Measurements from ENCODE around the gene MARCHF3.
"Not testable (repeated sequence)": the region's sequence is repeated elsewhere in the genome, so short reads cannot be mapped to it uniquely, and the experiment has no call there.

The MARCHF3 gene

GRCh38 chr5:127008300-127008975 lies 21.9 kb downstream of the MARCHF3 start:
- no peak for TF ChIP-seq CTCF (IDR thresholded peaks at IDR 0.05; ENCODE audit: low read depth, low read length)
- H3K36me3 ChIP-seq = no peaks in the 10 kb centered on the region
- H3K27me3 ChIP-seq (ENCODE audit: insufficient read depth, low read depth, severe bottlenecking) = no peaks in the 10 kb centered on the region
- no peaks in the 10 kb centered on the region for H3K9me3 ChIP-seq (ENCODE audit: severe bottlenecking)
- no peak for DNase-seq
- H3K27ac ChIP-seq = no peak overlapping the region
- no peak overlapping the region for H3K4me3 ChIP-seq (ENCODE audit: low read depth, low read length)

- Histone ChIP-seq H3K9me3 (ENCODE audit: severe bottlenecking) (no peaks in the 10 kb centered on the region), H3K4me3 (ENCODE audit: low read depth, low read length) (no peak overlapping the region), H3K36me3 (no peaks in the 10 kb centered on the region), H3K27me3 (ENCODE audit: insufficient read depth, low read depth, severe bottlenecking) (no peaks in the 10 kb centered on the region), H3K27ac (no peak overlapping the region)
- no peak for TF ChIP-seq CTCF (IDR thresholded peaks at IDR 0.05; ENCODE audit: low read depth, low read length)
- no peak for DNase-seq
Measured at GRCh38 chr5:127007522-127007921, 22.8 kb downstream of the MARCHF3 start.

GRCh38 chr5:127006744-127007143 lies 23.6 kb downstream of the MARCHF3 start:
- TF ChIP-seq CTCF (IDR thresholded peaks at IDR 0.05; ENCODE audit: low read depth, low read length) = no peak
- Histone ChIP-seq H3K27ac (no peak overlapping the region), H3K9me3 (ENCODE audit: severe bottlenecking) (no peaks in the 10 kb centered on the region), H3K27me3 (ENCODE audit: insufficient read depth, low read depth, severe bottlenecking) (no peaks in the 10 kb centered on the region), H3K36me3 (no peaks in the 10 kb centered on the region), H3K4me3 (ENCODE audit: low read depth, low read length) (no peak overlapping the region)
- DNase-seq = no peak

GRCh38 chr5:127005282-127005681 lies 25.1 kb downstream of the MARCHF3 start:
- H3K36me3 ChIP-seq; DNase-seq; H3K27me3 ChIP-seq (ENCODE audit: insufficient read depth, low read depth, severe bottlenecking); H3K9me3 ChIP-seq (ENCODE audit: severe bottlenecking); H3K4me3 ChIP-seq (ENCODE audit: low read depth, low read length); H3K27ac ChIP-seq: not testable (repeated sequence)

- TF ChIP-seq CTCF (IDR thresholded peaks at IDR 0.05; ENCODE audit: low read depth, low read length) = no peak
- H3K27me3 ChIP-seq (ENCODE audit: insufficient read depth, low read depth, severe bottlenecking) = no peaks in the 10 kb centered on the region
- no peak overlapping the region for H3K27ac ChIP-seq
Measured at GRCh38 chr5:127004721-127005120, 25.6 kb downstream of the MARCHF3 start.

GRCh38 chr5:127003798-127004495 lies 26.4 kb downstream of the MARCHF3 start:
- H3K9me3 ChIP-seq (ENCODE audit: severe bottlenecking) = no peaks in the 10 kb centered on the region
- H3K27me3 ChIP-seq (ENCODE audit: insufficient read depth, low read depth, severe bottlenecking) = no peaks in the 10 kb centered on the region
- no peak overlapping the region for H3K27ac ChIP-seq
- DNase-seq = no peak
- H3K36me3 ChIP-seq = no peaks in the 10 kb centered on the region
- H3K4me3 ChIP-seq (ENCODE audit: low read depth, low read length) = no peak overlapping the region
- no peak for TF ChIP-seq CTCF (IDR thresholded peaks at IDR 0.05; ENCODE audit: low read depth, low read length)

More at GRCh38 chr5:127004721-127005120, 25.6 kb downstream of the MARCHF3 start:
- Histone ChIP-seq H3K36me3 (no peaks in the 10 kb centered on the region), H3K4me3 (ENCODE audit: low read depth, low read length) (no peak overlapping the region), H3K9me3 (ENCODE audit: severe bottlenecking) (no peaks in the 10 kb centered on the region)
- DNase-seq = no peak

Measured in WERI-Rb-1 (cell line).